ENCODE measurements around the gene GRIK3. TPM values are rescaled to one million over a fixed set of nuclear protein-coding genes. Genes with fewer than 3 reads are reported as not detected.

The GRIK3 gene
- total RNA-seq, 6 experiments from 2014 or later, result not detected

GRCh38 chr1:36776948-36777831 is 257.1 kb downstream of the GRIK3 start:
- Mint-ChIP-seq H3K36me3 (ENCODE audit: low read depth) (no peaks in the 10 kb centered on the region), H3K4me1 (ENCODE audit: low read depth) (no peaks in the 10 kb centered on the region), H3K4me3 (no peak overlapping the region), H3K27ac (no peak overlapping the region), H3K27me3 (ENCODE audit: insufficient read depth) (peaks cover 1% of the 10 kb centered on the region), H3K9me3 (peaks cover 47% of the 10 kb centered on the region)
- DNase-seq, result no peak
- TF ChIP-seq CTCF (IDR thresholded peaks at IDR 0.05), result no peak

GRCh38 chr1:36776256-36776655 is 258.1 kb downstream of the GRIK3 start:
- no peak overlapping the region for H3K4me3 Mint-ChIP-seq
- H3K4me1 Mint-ChIP-seq (ENCODE audit: low read depth), result no peaks in the 10 kb centered on the region

GRCh38 chr1:36775716-36776115 is 258.6 kb downstream of the GRIK3 start:
- Mint-ChIP-seq H3K36me3 (ENCODE audit: low read depth) (no peaks in the 10 kb centered on the region), H3K4me1 (ENCODE audit: low read depth) (no peaks in the 10 kb centered on the region), H3K27me3 (ENCODE audit: insufficient read depth) (peaks cover 1% of the 10 kb centered on the region), H3K9me3 (peaks cover 44% of the 10 kb centered on the region), H3K4me3 (no peak overlapping the region), H3K27ac (no peak overlapping the region)
- no peak for DNase-seq
- no peak for TF ChIP-seq CTCF (IDR thresholded peaks at IDR 0.05)

More at GRCh38 chr1:36776256-36776655, 258.1 kb downstream of the GRIK3 start:
- no peak for DNase-seq
- no peak for TF ChIP-seq CTCF (IDR thresholded peaks at IDR 0.05)
- peaks cover 1% of the 10 kb centered on the region for H3K27me3 Mint-ChIP-seq (ENCODE audit: insufficient read depth)
- no peak overlapping the region for H3K27ac Mint-ChIP-seq
- no peaks in the 10 kb centered on the region for H3K36me3 Mint-ChIP-seq (ENCODE audit: low read depth)
- peaks cover 43% of the 10 kb centered on the region for H3K9me3 Mint-ChIP-seq

- H3K36me3 Mint-ChIP-seq (ENCODE audit: low read depth), result no peaks in the 10 kb centered on the region
- no peak for TF ChIP-seq CTCF (IDR thresholded peaks at IDR 0.05)
- H3K9me3 Mint-ChIP-seq, result peaks cover 46% of the 10 kb centered on the region
Measured at GRCh38 chr1:36773827-36774541, 260.3 kb downstream of the GRIK3 start.

GRCh38 chr1:36772647-36773495 is 261.4 kb downstream of the GRIK3 start:
- TF ChIP-seq CTCF (IDR thresholded peaks at IDR 0.05), result no peak
- Mint-ChIP-seq H3K27me3 (ENCODE audit: insufficient read depth) (peaks cover 2% of the 10 kb centered on the region; the same call in 1 of the 2 replicates), H3K9me3 (peaks cover 52% of the 10 kb centered on the region), H3K4me3 (no peak overlapping the region), H3K36me3 (ENCODE audit: low read depth) (no peaks in the 10 kb centered on the region), H3K4me1 (ENCODE audit: low read depth) (no peaks in the 10 kb centered on the region), H3K27ac (no peak overlapping the region)
- no peak for DNase-seq

More at GRCh38 chr1:36773827-36774541, 260.3 kb downstream of the GRIK3 start:
- Mint-ChIP-seq H3K27me3 (ENCODE audit: insufficient read depth) (no peaks in the 10 kb centered on the region; the same call in 1 of the 2 replicates), H3K4me3 (no peak overlapping the region), H3K27ac (no peak overlapping the region), H3K4me1 (ENCODE audit: low read depth) (no peaks in the 10 kb centered on the region)
- DNase-seq, result no peak

All from HFFc6 (cell line).